GM19239 (cell line): ENCODE data around the gene L1TD1.
"Not testable (repeated sequence)": the region's sequence is repeated elsewhere in the genome, so short reads cannot be mapped to it uniquely, and the experiment has no call there.

Experiments used
- DNase-seq: peaks from one replicate; pipeline ENCODE4 v3.0.0; 2011; ENCODE audit warnings: low spot score; ENCODE audit not compliant: insufficient read length
- FAIRE-seq: peaks from 2 replicates; lab custom pipeline; 2011; peaks lifted over from hg19 to GRCh38; lab: Jason Lieb, UNC

The L1TD1 gene, protein sequence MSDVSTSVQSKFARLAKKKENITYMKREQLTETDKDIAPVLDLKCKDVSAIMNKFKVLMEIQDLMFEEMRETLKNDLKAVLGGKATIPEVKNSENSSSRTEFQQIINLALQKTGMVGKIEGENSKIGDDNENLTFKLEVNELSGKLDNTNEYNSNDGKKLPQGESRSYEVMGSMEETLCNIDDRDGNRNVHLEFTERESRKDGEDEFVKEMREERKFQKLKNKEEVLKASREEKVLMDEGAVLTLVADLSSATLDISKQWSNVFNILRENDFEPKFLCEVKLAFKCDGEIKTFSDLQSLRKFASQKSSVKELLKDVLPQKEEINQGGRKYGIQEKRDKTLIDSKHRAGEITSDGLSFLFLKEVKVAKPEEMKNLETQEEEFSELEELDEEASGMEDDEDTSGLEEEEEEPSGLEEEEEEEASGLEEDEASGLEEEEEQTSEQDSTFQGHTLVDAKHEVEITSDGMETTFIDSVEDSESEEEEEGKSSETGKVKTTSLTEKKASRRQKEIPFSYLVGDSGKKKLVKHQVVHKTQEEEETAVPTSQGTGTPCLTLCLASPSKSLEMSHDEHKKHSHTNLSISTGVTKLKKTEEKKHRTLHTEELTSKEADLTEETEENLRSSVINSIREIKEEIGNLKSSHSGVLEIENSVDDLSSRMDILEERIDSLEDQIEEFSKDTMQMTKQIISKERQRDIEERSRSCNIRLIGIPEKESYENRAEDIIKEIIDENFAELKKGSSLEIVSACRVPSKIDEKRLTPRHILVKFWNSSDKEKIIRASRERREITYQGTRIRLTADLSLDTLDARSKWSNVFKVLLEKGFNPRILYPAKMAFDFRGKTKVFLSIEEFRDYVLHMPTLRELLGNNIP

DNA sequence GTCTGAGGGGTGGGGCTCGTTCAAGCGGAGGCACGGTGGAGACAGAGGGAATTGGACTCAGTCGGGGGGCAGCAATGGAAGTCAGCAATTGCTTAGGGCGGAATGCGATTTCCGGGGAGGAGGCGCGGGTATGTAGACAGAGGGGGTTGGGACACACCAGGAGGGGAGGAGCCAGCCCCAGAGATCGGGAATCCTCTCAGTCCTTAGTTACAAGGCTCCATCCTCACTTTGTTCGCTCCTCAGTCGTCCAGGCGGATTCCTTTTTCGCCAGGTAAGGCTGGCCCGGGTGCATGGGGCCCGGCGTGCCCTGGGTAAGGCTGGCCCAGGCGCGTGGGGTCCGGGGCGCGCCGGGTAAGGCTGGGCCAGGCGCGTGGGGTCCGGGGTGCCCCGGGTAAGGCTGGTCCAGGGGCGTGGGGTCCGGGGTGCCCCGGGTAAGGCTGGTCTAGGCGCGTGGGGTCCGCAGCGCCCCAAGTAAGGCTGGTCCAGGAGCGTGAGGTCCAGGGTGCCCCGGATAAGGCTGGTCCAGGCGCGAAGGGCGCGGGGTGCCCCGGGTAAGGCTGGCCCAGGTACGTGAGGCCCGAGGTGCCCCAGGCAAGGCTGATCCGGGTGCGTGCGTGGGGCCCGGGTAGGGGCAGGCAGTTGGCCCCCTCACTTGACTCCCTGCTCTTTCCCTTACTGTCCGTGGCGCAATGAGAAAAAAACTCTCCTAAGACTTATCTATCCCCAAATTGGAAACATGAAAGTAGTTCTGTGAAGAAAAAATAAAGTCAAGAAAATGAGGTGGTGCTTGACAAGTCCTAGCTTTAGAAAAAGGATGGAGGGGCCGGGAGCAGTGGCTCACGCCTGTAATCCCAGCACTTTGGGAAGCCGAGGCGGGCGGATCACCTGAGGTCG, at the start of gene L1TD1:
Gene L1TD1 (plus strand): TSS at position 199 of the 894 bp plus-strand sequence. CDS start 11,780 bp downstream, outside the sequence.
- no peak for DNase-seq
- FAIRE-seq: no peak

DNA sequence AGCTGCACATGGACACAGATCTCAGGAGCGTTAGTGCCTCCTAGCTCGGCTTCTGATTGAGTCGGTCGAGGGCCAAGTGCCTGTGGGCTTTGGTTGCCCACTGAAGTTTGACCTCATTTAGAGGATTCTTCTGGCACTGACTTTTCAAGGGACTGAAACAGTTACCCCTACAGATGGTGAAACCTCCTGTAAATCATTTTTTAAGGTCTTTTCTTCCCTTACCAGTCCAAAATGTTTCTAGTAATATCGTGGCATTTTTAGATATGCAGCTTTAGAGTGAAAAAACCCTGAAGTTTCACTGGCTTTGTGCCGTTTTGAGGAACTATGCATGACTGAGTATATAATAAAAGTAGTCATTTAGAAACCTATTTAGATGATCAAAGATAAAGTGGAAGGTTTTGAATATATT, 34.7 kb upstream of the L1TD1 start:
- FAIRE-seq (peak; percentile 93), DNase-seq (no peak)

DNA sequence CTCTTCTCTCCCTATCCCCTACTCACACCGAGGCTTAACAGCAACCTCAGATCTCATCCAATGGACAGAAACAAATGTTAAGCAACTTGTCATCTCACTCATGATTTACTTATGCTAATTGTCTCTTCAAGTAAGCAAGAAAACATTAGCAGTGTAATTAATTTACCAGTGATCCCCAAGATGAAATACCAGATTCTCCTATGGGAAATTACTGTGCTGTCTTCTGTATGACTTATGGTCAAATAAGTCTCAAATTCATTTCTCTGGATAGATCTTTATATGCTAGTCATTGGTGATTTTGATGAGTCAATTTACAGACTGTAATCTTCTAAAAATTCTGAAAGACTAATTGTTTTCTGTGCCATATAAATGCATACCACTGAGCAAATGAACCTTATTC, 32.9 kb upstream of the L1TD1 start:
- FAIRE-seq (no peak), DNase-seq (no peak)

GRCh38 chr1:62170380-62170779, 24.3 kb upstream of the L1TD1 start:
- not testable (repeated sequence) for FAIRE-seq, DNase-seq

DNA sequence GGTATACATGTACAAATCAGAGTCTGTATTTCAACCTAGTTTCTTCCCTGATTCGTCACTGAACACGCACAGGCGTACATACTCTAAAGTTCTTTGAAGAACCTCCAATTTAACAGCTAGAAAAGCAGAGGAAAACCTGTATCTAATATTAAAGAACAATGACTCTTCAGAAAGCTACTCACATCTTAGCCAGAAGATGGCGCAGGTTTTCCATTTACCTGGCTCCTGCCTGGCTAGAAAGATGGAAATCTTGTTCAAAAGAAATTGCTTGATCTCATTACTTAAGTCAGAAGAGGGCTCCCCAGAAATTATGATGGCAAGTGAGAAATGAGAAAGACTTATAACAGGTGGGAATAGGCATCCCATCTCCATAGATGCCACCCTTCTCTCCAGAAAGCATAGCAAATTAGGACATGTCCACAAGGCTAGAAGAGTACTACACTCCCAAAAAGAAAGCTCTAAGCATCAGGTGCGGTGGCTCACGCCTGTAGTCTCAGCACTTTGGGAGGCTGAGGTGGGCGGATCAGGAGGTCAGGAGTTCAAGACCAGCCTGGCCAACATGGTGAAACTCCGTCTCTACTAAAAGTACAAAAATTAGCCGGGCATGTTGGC, 19.0 kb upstream of the L1TD1 start:
- FAIRE-seq (peak; percentile 72), DNase-seq (no peak)

- DNase-seq (no peak), FAIRE-seq (no peak)
These were observed 17.9 kb upstream of the L1TD1 start for GRCh38 chr1:62176597-62177312.

DNA sequence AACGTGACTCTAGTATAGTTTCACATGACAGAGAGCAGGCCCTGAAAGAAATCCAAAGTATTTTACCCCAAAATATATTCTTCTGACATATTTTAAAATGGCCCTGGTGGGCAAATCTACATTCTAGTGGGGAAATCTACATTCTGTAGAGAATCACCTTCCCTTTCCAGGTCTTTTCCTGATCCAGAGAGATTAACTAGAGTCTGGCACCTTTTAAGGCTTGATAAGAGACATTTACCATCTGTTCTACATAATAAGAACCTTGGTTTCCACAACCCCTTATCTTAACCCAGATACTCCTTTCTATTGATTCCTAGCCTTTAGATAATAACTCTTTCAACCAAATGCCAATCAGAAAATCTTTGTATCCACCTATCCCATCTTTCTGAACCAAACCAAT, 17.0 kb upstream of the L1TD1 start:
- FAIRE-seq (no peak), DNase-seq (no peak)

DNA sequence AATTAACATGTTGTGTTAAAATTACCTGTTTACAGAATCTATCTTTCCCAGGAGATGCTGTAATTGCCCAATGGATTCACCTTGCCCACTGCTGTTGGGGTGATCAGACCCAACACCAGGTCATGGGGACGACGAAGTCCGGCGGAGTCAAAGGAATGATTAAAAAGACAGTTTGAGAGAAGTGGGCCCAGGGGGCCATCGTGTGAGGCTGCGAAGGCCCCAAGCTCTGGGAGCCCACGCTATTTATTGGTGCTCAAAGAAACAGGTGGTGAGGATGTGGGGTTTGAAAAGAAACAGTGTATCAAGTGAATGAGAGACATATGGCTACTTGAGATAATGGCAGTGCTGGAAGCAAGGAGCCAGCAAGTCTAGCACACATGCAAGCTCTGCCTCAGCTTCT, 16.3 kb upstream of the L1TD1 start:
- no peak for DNase-seq
- FAIRE-seq: no peak

GRCh38 chr1:62180054-62180453, 14.6 kb upstream of the L1TD1 start:
- FAIRE-seq, DNase-seq: not testable (repeated sequence)

- FAIRE-seq: no peak
- no peak for DNase-seq
These were observed 14.0 kb upstream of the L1TD1 start for GRCh38 chr1:62180639-62181038.

DNA sequence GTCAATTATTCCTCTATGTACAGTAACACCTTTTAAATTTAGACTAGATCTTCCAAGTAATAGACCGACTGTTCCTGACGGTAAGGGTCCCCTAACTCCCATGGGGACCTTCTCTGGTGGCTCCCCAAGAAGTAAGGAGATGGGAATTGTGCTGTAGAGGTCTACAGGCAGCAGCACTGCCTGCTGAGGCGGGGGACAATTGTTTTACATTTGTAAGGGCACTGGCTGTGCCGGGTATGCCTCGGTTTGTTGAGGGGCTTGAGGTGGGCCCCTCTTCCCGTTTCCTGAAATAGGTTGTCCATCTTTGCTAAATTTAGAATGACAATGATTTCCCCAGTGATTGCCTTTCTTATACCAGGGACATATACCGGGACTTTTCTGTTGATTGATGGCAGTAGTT, 13.1 kb upstream of the L1TD1 start:
- no peak for FAIRE-seq
- DNase-seq: no peak

DNA sequence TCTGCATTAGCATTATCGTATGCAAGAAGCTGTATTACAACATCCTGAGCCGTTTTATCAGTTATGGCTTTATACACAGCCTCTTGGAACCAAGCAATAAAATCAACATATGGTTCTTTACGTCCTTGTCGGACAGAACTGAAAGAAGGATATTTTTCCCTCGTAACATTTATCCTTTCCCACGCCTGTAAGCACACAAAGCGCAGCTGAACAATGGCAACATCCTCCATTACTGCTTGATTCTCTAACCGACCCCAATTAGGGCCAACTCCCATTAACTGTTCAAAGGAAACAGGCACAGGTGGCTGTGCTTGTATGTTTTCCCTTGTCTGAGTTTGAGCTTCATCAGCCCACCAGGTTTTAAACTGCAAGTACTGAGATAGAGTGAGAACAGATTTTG, 12.5 kb upstream of the L1TD1 start:
- DNase-seq, FAIRE-seq: not testable (repeated sequence)

- not testable (repeated sequence) for FAIRE-seq, DNase-seq
These were observed 11.3 kb upstream of the L1TD1 start for GRCh38 chr1:62183164-62184020.

- DNase-seq (no peak), FAIRE-seq (no peak)
These were observed 10.3 kb upstream of the L1TD1 start for GRCh38 chr1:62184336-62184735.

DNA sequence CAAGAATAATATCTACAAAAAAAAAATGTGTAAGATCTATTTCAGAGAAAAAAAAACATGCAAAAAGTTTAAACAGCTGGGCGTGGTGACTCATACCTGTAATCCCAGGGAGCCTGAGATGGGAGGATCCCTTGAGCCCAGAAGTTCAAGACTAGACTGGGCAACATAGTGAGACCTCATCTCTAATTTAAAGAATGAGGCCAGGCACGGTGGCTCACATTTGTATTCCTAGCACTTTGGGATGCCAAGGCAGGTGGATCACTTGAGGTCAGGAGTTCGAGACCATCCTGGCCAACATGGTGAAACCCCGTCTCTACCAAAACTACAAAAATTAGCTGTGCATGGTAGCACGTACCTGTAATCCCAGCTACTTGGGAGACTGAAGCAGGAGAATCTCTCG, 9.4 kb upstream of the L1TD1 start:
- DNase-seq, FAIRE-seq: not testable (repeated sequence)

- FAIRE-seq (no peak), DNase-seq (no peak)
These were observed 9.0 kb upstream of the L1TD1 start for GRCh38 chr1:62185677-62186076.

- FAIRE-seq (no peak), DNase-seq (no peak)
These were observed 7.1 kb upstream of the L1TD1 start for GRCh38 chr1:62187548-62187947.

- FAIRE-seq (no peak), DNase-seq (no peak)
These were observed 6.5 kb upstream of the L1TD1 start for GRCh38 chr1:62188111-62188510.
